DMS153 treated with DMSO at 0.1 percent for 48 hours (cell line): Measurements from ENCODE around the gene CRABP1.

Experiments used
- DNase-seq: peaks from one replicate; lab custom pipeline; 2025; ENCODE audit not compliant: unreplicated experiment; lab: John Stamatoyannopoulos, UW

CRABP1 gene

DNA sequence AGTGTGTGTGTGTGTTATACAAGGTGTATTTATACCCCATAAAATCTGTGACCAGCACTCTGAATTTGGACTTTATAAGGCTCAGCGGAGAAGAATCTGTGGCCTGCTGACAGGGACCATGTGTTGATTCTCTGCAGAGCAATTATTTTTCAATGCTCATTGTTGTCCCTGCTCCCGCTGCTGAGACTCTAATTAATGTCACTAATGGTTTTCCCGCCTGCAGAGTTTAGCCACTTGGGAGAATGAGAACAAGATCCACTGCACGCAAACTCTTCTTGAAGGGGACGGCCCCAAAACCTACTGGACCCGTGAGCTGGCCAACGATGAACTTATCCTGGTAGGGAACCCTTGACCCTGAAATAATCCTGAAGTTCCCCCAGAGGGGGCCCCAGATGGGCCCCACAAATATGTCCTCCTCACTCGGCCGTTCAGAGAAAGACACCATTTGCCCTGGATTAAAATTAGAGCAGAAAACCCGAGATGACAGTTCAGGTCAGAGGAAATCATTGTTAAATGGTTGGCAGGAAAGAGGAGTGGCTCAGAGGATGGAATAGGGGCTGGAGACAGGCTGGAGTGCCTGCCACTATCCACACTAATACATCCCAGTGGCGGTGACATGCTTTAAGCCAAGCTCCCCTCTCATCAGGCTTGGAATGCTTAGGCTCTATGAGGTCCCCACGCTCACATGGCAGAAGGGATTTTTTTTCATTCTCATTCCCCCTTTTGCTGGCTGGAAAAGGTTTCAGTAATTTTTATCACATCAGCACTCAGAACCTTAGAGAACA, 3.3 kb downstream of the CRABP1 start:
- DNase-seq = no peak

- DNase-seq = no peak
Observed at GRCh38 chr15:78345396-78346125, 5.4 kb downstream of the CRABP1 start.

- DNase-seq = no peak
Observed at GRCh38 chr15:78347586-78348543, 7.7 kb downstream of the CRABP1 start.

DNA sequence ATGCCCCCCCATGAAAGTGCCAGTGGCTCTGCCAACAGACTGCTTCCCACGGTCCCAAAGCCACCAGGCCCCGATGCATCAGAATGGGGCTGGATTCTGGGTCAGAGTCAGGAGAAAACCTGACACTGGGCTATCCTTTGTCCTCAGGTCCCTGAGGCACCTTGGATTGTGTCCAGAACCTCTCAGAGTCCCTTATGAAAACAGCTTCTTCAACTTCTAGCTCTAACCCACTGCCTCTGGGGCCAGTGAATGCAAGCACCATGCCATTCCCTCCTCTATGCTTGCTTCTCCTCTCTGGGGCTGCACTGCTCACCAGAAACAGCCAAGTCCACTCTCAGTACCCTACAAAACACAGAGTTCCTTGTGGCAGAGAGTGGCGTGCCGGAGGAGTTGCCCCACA, 9.9 kb downstream of the CRABP1 start:
- DNase-seq = no peak

DNA sequence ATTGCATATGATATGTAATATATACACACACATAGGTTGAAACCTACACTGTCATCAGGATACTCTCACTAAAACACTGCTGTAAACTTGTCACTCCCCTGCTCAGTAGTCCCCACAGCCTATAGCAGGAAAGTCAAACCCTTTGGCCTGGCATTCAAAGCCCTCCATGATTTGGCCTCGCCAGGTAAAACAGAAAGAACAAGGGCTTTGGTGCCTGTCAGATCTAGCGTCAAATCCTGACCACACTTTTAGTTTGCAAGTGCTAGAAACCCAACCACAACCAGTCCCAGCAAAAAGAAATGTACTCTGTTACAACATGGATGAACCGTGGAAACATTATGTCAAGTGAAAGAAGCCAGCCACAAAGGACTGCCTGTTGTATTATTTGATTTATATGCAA, 11.4 kb downstream of the CRABP1 start:
- DNase-seq = no peak

- no peak for DNase-seq
Observed at GRCh38 chr15:78353093-78353492, 12.9 kb downstream of the CRABP1 start.

DNA sequence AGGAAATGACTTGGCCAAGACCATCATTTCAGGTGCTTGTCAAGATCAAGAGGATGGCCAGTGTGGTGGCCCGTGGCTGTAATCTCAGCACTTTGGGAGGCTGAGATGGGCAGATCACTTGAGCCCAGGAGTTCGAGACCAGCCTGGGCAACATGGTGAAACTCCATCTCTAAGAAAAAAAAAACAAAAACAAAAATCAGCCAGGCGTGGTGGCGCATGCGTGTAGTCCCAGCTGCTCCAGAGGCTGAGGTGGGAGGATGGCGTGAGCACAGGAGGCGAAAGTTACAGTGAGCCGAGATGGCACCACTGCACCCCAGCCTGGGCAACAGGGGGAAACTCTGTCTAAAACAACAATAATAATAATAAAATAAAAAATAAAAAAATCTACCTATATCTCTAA, 15.0 kb downstream of the CRABP1 start:
- DNase-seq = no peak

- no peak for DNase-seq
Observed at GRCh38 chr15:78358102-78358870, 18.1 kb downstream of the CRABP1 start.

DNA sequence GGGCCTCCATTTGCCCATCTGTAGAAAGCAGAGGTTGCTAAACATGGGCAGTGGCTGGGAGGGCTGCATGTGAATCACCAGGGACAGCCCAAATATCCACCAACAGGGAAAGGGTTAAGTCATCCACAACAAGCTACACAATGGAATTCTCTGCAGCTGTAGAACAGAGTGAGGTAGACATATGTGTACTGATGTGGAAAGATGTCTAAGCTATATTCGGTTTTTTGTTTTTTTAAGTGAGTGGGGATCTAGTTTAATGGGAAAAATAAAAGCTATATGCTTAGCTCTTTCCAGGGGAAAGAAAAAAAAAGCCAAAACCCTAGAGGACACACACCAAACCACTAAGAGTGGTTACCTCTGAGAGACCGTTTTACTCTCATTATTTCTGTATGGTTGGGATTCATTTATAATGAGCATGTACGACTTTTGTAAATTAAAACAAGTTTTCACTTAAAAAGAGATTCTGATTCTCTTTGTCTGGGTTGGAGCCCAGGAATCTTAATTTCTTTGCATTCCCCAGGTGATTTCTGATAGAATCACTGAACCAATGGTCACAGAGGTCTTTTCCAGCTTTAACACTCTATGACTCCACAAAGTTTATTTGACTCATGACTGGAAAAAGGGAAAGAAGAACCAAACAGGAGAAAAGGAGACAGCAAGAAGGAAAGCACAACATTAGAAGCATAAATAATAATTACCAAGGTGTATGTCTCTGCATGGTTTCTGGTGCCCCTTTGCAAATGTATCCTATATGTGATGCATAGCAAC, 19.1 kb downstream of the CRABP1 start:
- no peak for DNase-seq

DNA sequence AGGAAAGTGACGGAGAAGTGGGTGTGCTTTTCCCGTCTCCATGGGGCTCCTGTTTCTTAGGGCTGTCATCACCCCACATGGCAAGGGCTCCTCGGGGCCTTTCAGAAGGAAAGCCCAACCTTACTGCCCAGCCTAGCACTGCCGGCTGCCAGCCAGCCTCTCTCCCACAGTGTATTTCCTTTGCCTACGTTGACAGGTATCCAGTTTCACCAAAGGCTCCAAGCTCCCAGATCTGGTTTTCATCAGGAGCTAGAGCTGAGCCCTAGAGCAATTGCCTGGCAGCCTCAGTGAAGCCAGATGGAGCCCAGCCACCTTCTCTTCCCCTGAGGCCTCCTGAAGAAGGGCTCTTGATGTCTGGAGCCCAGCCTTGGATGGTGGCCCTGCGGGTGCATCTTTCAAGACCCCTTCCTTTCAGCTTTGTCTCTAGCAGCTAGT, 20.2 kb downstream of the CRABP1 start:
- DNase-seq = no peak

- no peak for DNase-seq
Observed at GRCh38 chr15:78360958-78361718, 21.0 kb downstream of the CRABP1 start.

GRCh38 chr15:78361771-78362506, 21.8 kb downstream of the CRABP1 start:
- no peak for DNase-seq

- DNase-seq = no peak
Observed at GRCh38 chr15:78362716-78363380, 22.7 kb downstream of the CRABP1 start.

DNA sequence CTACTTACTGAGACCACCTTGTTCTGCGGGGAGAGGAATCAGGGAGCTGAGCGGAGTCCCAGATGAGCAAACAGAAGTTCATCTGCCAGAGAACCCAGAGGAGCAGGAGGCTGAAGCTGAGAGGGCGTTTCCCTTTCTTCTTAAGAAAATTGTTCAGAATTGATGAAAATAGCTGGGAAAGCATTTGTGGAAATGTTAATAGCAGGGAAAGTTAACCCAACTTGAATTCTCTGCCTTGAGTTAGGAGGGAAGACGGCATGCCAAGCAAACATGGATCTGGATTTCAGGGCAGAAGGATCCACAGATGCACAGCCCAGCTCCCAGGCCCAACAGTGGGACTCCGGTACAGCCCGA, 23.2 kb downstream of the CRABP1 start:
- no peak for DNase-seq

GRCh38 chr15:78364233-78364632, 24.1 kb downstream of the CRABP1 start:
- no peak for DNase-seq

GRCh38 chr15:78365917-78366316, 25.8 kb downstream of the CRABP1 start:
- no peak for DNase-seq

DNA sequence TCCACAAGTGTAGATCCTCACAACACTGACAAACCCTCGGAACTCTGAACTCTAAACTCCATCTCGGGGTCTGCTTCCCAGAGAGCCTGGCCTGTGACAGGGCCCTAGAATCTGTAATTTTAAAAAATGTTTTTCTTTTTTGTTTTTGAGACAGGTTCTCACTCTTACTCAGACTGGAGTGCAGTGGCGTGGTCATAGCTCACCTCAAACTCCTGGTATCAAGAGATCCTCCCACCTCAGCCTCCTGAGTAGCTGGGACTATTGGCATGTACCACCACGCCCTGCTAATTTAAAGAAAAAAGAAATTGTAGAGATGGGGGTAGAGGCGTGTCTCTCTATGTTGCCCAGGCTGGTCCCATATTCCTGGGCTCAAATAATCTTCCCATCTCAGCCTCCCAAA, 26.2 kb downstream of the CRABP1 start:
- DNase-seq = no peak

- no peak for DNase-seq
Observed at GRCh38 chr15:78368651-78369050, 28.5 kb downstream of the CRABP1 start.
